AG04449 (cell line): ENCODE measurements around the gene SIPA1L3.
A peak's percentile ranks its signal among the peaks of the same experiment; 100 is the strongest.

Source experiments
- CTCF ChIA-PET: fragments of 350-600 bp; formaldehyde crosslinking; extraction: SDS; loops from one replicate; lab custom pipeline; 2021; ENCODE audit warnings: antibody characterized with exemption; lab: Yijun Ruan, JAX
- POLR2A ChIA-PET: fragments of 400-600, 350-600 bp; formaldehyde crosslinking; extraction: SDS; loops from one replicate; lab custom pipeline; 2020; ENCODE audit warnings: antibody characterized with exemption, inconsistent platforms; lab: Yijun Ruan, JAX
- DNase-seq: peaks from one replicate; pipeline ENCODE4 v3.0.0-alpha.2; 2010; ENCODE audit warnings: low read depth, low spot score
- H3K4me3 ChIP-seq: 2 replicates; pipeline ENCODE4 v1.5.1; 2011; ENCODE audit warnings: low read depth, mild to moderate bottlenecking, control low read depth, low read length
- TF ChIP-seq, protein P1 (sequence below): IDR thresholded peaks from one replicate; pipeline ENCODE4 v1.5.1; 2011; ENCODE audit warnings: mild to moderate bottlenecking, moderate library complexity, low read length, control low read depth, inconsistent platforms; ENCODE audit not compliant: insufficient read depth; ENCODE audit errors: missing control alignments

Gene SIPA1L3

DNA sequence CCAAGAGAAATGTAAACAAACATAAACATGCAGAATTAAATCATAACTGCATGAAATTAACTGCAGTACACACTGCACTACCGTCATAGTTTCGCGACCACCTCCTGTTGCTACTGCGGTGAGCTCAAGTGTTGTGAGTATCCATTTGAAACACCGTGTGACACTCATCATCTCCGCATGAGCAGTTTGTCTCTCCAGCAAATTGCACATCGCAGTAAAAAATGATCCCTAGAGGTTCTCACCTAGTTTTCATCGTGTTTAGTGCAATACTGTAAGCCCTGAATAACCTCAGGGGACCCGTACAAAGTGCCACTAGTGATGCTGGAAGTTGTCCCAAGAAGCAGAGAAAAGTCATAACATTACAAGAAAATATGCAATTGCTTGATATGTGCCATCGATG is 169.3 kb downstream of the SIPA1L3 start:
- POLR2A ChIA-PET = no interaction called here
- no peak overlapping the region for H3K4me3 ChIP-seq
- CTCF ChIA-PET = interaction anchor here (0.9 to 2.7 kb wide), 3 partner anchors 19 to 173 kb away, joined by 3 to 16 read pairs (median 6); no protein-coding TSS in a partner anchor
- TF ChIP-seq, protein P1, sequence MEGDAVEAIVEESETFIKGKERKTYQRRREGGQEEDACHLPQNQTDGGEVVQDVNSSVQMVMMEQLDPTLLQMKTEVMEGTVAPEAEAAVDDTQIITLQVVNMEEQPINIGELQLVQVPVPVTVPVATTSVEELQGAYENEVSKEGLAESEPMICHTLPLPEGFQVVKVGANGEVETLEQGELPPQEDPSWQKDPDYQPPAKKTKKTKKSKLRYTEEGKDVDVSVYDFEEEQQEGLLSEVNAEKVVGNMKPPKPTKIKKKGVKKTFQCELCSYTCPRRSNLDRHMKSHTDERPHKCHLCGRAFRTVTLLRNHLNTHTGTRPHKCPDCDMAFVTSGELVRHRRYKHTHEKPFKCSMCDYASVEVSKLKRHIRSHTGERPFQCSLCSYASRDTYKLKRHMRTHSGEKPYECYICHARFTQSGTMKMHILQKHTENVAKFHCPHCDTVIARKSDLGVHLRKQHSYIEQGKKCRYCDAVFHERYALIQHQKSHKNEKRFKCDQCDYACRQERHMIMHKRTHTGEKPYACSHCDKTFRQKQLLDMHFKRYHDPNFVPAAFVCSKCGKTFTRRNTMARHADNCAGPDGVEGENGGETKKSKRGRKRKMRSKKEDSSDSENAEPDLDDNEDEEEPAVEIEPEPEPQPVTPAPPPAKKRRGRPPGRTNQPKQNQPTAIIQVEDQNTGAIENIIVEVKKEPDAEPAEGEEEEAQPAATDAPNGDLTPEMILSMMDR = no peak
- DNase-seq = no peak

DNA sequence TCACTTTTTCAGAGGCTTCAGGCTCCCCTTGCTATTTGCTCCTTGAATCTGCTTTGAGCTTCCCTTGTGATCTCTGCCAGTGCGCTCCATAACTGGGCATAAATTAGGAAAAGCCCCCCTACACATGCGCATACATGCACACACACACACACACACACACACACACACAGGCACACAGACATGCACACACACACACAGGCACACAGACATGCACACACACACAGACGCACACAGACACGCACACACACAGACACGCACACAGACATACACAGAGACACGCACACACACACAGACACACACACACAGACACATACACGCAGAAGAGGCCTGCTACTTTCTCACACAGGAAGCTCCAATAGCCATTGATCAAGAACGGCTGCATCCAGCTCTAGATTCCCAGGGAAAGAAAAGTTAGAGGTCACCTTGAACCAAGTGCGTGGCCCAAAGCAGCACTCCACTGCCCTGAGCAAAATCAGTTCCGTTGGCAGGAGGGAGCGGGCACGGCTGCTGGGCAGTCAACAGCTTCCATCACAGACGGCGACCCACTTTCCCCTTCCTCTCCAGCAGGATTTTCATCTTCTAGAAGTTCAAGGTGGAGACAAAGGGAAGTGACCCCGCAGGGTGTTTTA is 171.4 kb downstream of the SIPA1L3 start:
- TF ChIP-seq, protein P1 = no peak
- no peak overlapping the region for H3K4me3 ChIP-seq
- no peak for DNase-seq
- ChIA-PET POLR2A (no interaction called here), CTCF (interaction anchor here (2.2 to 2.7 kb wide), 2 partner anchors 175 to 179 kb away, joined by 5 to 16 read pairs; no protein-coding TSS in a partner anchor)

DNA sequence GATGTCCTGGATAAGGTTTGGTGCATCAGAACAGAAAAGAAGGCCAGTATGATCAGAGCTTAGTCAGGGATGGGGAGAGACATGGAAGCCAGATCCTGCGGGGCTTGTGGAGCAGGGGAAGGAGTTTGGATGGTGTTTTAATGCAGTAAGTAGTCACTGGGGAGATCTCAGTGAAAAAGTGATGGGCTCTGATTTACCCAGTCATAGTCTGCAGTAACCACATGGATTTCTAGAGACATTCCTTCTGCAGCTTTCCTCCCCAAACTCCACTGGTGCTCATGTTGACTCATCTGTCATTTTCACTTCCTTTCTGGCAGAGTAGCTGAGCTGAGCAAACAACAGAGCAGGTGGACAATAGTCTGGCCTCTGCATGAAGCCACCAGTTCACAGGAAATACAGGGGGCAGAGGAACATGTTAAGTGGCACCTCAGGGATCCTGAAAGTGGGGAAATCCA is 172.9 kb downstream of the SIPA1L3 start:
- DNase-seq = peak; percentile 70
- ChIA-PET POLR2A (interaction anchor here (0.7 to 1.2 kb wide), 2 partner anchors 31 to 76 kb away, joined by 3 read pairs; no protein-coding TSS in a partner anchor), CTCF (interaction anchor here (0.9 to 11.2 kb wide), 6 partner anchors 8 to 179 kb away, joined by 3 to 100 read pairs (median 9); partner anchors contain the start of genes SIPA1L3 and WDR87)
- TF ChIP-seq, protein P1 = no peak
- H3K4me3 ChIP-seq = no peak overlapping the region

DNA sequence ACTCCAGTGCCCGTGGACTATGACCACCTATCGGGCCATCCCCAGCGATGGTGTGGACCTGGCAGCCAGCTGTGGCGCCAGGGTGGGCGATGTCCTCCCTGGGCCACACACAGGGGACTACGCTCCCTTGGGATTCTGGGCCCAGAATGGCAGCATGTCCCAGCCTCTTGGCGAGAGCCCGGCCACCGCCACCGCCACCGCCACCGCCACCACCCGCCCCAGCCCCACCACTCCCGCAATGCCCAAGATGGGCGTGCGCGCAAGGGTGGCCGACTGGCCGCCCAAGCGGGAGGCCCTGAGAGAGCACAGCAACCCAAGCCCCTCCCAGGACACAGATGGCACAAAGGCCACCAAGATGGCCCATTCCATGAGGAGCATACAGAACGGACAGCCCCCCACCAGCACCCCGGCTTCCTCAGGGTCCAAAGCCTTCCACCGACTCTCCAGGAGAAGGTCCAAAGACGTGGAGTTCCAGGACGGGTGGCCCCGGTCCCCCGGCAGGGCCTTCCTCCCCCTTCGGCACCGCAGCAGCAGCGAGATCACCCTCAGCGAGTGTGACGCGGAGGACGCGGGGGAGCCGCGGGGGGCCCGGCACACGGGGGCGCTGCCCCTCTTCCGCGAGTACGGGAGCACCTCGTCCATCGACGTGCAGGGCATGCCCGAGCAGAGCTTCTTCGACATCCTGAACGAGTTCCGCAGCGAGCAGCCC is 174.7 kb downstream of the SIPA1L3 start:
- DNase-seq = no peak
- no peak overlapping the region for H3K4me3 ChIP-seq
- TF ChIP-seq, protein P1 = no peak
- CTCF ChIA-PET = interaction anchor here (2.1 to 11.2 kb wide), 2 partner anchors 13 to 181 kb away, joined by 10 to 100 read pairs; no protein-coding TSS in a partner anchor
- POLR2A ChIA-PET = no interaction called here

DNA sequence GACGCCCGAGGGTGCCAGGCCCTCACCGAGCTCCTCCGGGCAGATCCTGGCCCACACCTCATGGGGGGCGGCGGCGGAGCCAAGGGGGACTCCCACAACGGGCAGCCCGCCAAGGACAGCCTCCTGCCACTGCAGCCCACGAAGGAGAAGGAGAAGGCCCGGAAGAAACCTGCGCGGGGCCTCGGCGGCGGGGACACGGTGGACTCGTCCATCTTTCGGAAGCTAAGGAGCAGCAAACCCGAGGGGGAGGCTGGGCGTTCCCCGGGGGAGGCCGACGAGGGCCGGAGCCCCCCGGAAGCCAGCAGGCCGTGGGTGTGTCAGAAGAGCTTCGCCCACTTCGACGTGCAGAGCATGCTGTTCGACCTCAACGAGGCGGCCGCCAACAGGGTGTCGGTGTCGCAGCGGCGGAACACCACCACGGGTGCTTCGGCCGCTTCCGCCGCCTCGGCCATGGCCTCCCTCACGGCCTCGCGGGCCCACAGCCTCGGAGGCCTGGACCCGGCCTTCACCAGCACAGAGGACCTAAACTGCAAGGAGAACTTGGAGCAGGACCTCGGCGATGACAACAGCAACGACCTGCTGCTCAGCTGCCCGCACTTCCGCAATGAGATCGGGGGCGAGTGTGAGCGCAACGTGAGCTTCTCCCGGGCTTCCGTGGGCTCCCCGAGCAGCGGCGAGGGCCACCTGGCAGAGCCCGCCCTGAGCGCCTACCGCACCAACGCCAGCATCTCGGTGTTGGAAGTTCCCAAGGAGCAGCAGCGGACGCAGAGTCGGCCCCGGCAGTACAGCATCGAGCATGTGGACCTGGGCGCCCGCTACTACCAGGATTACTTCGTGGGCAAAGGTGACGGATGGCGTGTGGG is 175.5 kb downstream of the SIPA1L3 start:
- no peak for DNase-seq
- no peak overlapping the region for H3K4me3 ChIP-seq
- ChIA-PET POLR2A (no interaction called here), CTCF (interaction anchor here (0.7 to 11.2 kb wide), 4 partner anchors 12 to 182 kb away, joined by 3 to 100 read pairs (median 6); no protein-coding TSS in a partner anchor)
- TF ChIP-seq, protein P1 = no peak
